ENCODE measurements around the gene SMAD1. TPM values are rescaled to one million over a fixed set of nuclear protein-coding genes. Genes with fewer than 3 reads are reported as not detected.
"Not testable (repeated sequence)": the region's sequence is repeated elsewhere in the genome, so short reads cannot be mapped to it uniquely, and the experiment has no call there.

Gene SMAD1
- total RNA-seq, 1 experiment from 2014 or later: 21.1 TPM

- Histone ChIP-seq H2BK5ac (ENCODE audit: insufficient read length, low read length) (no peak overlapping the region), H3K14ac (ENCODE audit: insufficient read depth, low read length) (no peak overlapping the region), H2AFZ (ENCODE audit: low read length) (no peak overlapping the region), H3K9ac (ENCODE audit: extremely low read depth, insufficient read length, low read length) (no peak overlapping the region), H4K8ac (replicated peaks; ENCODE audit: insufficient read length, low read depth, low read length) (no peak overlapping the region), H3K9me3 (ENCODE audit: control insufficient read depth, low read depth, low read length) (no peaks in the 10 kb centered on the region), H4K5ac (ENCODE audit: insufficient read length, low read depth, low read length) (no peak overlapping the region), H4K91ac (ENCODE audit: insufficient read length, low read depth, low read length) (no peak overlapping the region), H2BK20ac (ENCODE audit: low read depth, low read length, poor library complexity, severe bottlenecking) (no peak overlapping the region), H3K4me2 (ENCODE audit: insufficient read depth, insufficient read length, low read length) (no peak overlapping the region), H3K56ac (ENCODE audit: insufficient read length, low read depth, low read length) (no peak overlapping the region), H2BK15ac (ENCODE audit: low read depth, low read length) (no peak overlapping the region), H3K79me2 (ENCODE audit: insufficient read depth, low read length) (no peaks in the 10 kb centered on the region), H3K27ac (ENCODE audit: insufficient read length, low read depth, low read length) (no peak overlapping the region), H2BK12ac (ENCODE audit: insufficient read length, low read depth, low read length) (no peak overlapping the region), H3K23me2 (ENCODE audit: insufficient read length, low read depth, low read length, poor library complexity, severe bottlenecking) (no peaks in the 10 kb centered on the region), H3K4ac (ENCODE audit: low read depth, low read length) (no peak overlapping the region), H4K20me1 (ENCODE audit: control insufficient read depth, insufficient read depth, insufficient read length) (no peaks in the 10 kb centered on the region), H3K79me1 (ENCODE audit: insufficient read depth, low read depth, low read length, poor library complexity, severe bottlenecking) (no peaks in the 10 kb centered on the region), H3T11ph (ENCODE audit: low read length) (no peak overlapping the region), H2AK5ac (ENCODE audit: insufficient read length, low read length) (no peak overlapping the region), H2BK120ac (ENCODE audit: low read depth, low read length, poor library complexity, severe bottlenecking) (no peak overlapping the region), H3K18ac (ENCODE audit: insufficient read length, low read depth, low read length) (no peak overlapping the region), H3K27me3 (ENCODE audit: insufficient read depth, low read length) (no peaks in the 10 kb centered on the region), H3K23ac (ENCODE audit: insufficient read length, low read depth, low read length) (no peak overlapping the region), H3K4me1 (ENCODE audit: insufficient read depth, low read length) (no peaks in the 10 kb centered on the region)
- Mint-ChIP-seq H3K27ac (no peak overlapping the region), H3K4me1 (peaks cover 0 to 5% of the 10 kb centered on the region in 2 experiments; a peak in 2 of 4 replicates), H3K27me3 (ENCODE audit: low read depth) (no peaks in the 10 kb centered on the region), H3K36me3 (ENCODE audit: insufficient read depth in 1 of 3, low read depth in 3 of 3) (peaks cover 10 to 16% (median 12%) of the 10 kb centered on the region in 3 experiments), H3K9me3 (peaks cover 21 to 25% of the 10 kb centered on the region in 2 experiments), H3K4me3 (no peak overlapping the region)
- no peak for TF ChIP-seq CTCF (conservative IDR thresholded peaks at IDR 0.05)
- no CpG with 5 or more reads among the region's 2 CpGs for WGBS (ENCODE audit: extremely low coverage, insufficient read length, low lambda C conversion rate)
- DNase-seq: no peak
Observed at GRCh38 chr4:145567516-145567915, 85.9 kb downstream of the SMAD1 start.

- H3K27ac Mint-ChIP-seq; H3K79me1 ChIP-seq (ENCODE audit: insufficient read depth, low read depth, low read length, poor library complexity, severe bottlenecking); H3K27ac ChIP-seq (ENCODE audit: insufficient read length, low read depth, low read length); H4K5ac ChIP-seq (ENCODE audit: insufficient read length, low read depth, low read length); H2BK20ac ChIP-seq (ENCODE audit: low read depth, low read length, poor library complexity, severe bottlenecking); H2BK5ac ChIP-seq (ENCODE audit: insufficient read length, low read length); H3K18ac ChIP-seq (ENCODE audit: insufficient read length, low read depth, low read length); H3K23ac ChIP-seq (ENCODE audit: insufficient read length, low read depth, low read length); H3K4me3 Mint-ChIP-seq; H3K9ac ChIP-seq (ENCODE audit: extremely low read depth, insufficient read length, low read length); H2AK5ac ChIP-seq (ENCODE audit: insufficient read length, low read length); H4K91ac ChIP-seq (ENCODE audit: insufficient read length, low read depth, low read length); H3K79me2 ChIP-seq (ENCODE audit: insufficient read depth, low read length); H4K20me1 ChIP-seq (ENCODE audit: control insufficient read depth, insufficient read depth, insufficient read length); H3K27me3 Mint-ChIP-seq (ENCODE audit: low read depth); H3T11ph ChIP-seq (ENCODE audit: low read length); H3K4me1 Mint-ChIP-seq; H2BK15ac ChIP-seq (ENCODE audit: low read depth, low read length); DNase-seq; H4K8ac ChIP-seq (replicated peaks; ENCODE audit: insufficient read length, low read depth, low read length); H3K9me3 ChIP-seq (ENCODE audit: control insufficient read depth, low read depth, low read length); H3K36me3 Mint-ChIP-seq (ENCODE audit: insufficient read depth in 1 of 3, low read depth in 3 of 3); H3K27me3 ChIP-seq (ENCODE audit: insufficient read depth, low read length); H3K56ac ChIP-seq (ENCODE audit: insufficient read length, low read depth, low read length); H2AFZ ChIP-seq (ENCODE audit: low read length); H3K14ac ChIP-seq (ENCODE audit: insufficient read depth, low read length); H3K4me2 ChIP-seq (ENCODE audit: insufficient read depth, insufficient read length, low read length); H2BK120ac ChIP-seq (ENCODE audit: low read depth, low read length, poor library complexity, severe bottlenecking); H3K4ac ChIP-seq (ENCODE audit: low read depth, low read length); H3K23me2 ChIP-seq (ENCODE audit: insufficient read length, low read depth, low read length, poor library complexity, severe bottlenecking); H3K4me1 ChIP-seq (ENCODE audit: insufficient read depth, low read length); H2BK12ac ChIP-seq (ENCODE audit: insufficient read length, low read depth, low read length): not testable (repeated sequence)
- H3K9me3 Mint-ChIP-seq: peaks cover 9 to 12% of the 10 kb centered on the region in 2 experiments
- no CpG with 5 or more reads among the region's 7 CpGs for WGBS (ENCODE audit: extremely low coverage, insufficient read length, low lambda C conversion rate)
Observed at GRCh38 chr4:145574546-145574945, 92.9 kb downstream of the SMAD1 start.
